OCI-LY7 (cell line): Measurements from ENCODE around the gene KIF16B.

Experiments used
- CTCF ChIP-seq: fragments of 200-600 bp; sonication (generic); conservative IDR thresholded peaks from 2 replicates; pipeline ENCODE4 v1.5.1; 2014; ENCODE audit warnings: mild to moderate bottlenecking, antibody characterized with exemption, low read length, moderate library complexity, mixed read lengths
- EZH2phosphoT487 ChIP-seq: fragments of 200-600 bp; sonication (generic); IDR thresholded peaks from 2 replicates; pipeline ENCODE4 v1.6.1; 2018; ENCODE audit warnings: low read depth, borderline replicate concordance, mild to moderate bottlenecking, mixed run types, antibody characterized with exemption, low read length, moderate library complexity, mixed read lengths

GRCh38 chr20:16569246-16570153, 3.7 kb downstream of the KIF16B start:
- TF ChIP-seq EZH2phosphoT487 (no peak), CTCF (no peak)
